ENCODE data around the gene CDH23.

Gene CDH23

GRCh38 chr10:71748671-71749191 lies 352.0 kb downstream of the CDH23 start:
- ATAC-seq, result peak; percentile 19; the same call in 1 of the 3 replicates
- TF ChIP-seq PATZ1 (CRISPR knock-in tag; IDR thresholded peaks at IDR 0.05; ENCODE audit: borderline replicate concordance) (no peak), ESRRG (CRISPR knock-in tag; IDR thresholded peaks at IDR 0.05) (no peak), ZFP30 (CRISPR knock-in tag; IDR thresholded peaks at IDR 0.05) (no peak), ZC3H10 (CRISPR knock-in tag; IDR thresholded peaks at IDR 0.05) (no peak), GLIS3 (CRISPR knock-in tag; IDR thresholded peaks at IDR 0.05) (no peak), SNAI2 (CRISPR knock-in tag; IDR thresholded peaks at IDR 0.05) (no peak), TOX (CRISPR knock-in tag; IDR thresholded peaks at IDR 0.05; ENCODE audit: borderline replicate concordance) (no peak), PPARA (CRISPR knock-in tag; IDR thresholded peaks at IDR 0.05; ENCODE audit: borderline replicate concordance) (no peak), OSR1 (CRISPR knock-in tag; IDR thresholded peaks at IDR 0.05) (no peak), ARNTL (CRISPR knock-in tag; IDR thresholded peaks at IDR 0.05; ENCODE audit: borderline replicate concordance, low read depth) (no peak), BACH2 (CRISPR knock-in tag; IDR thresholded peaks at IDR 0.05; ENCODE audit: borderline replicate concordance) (no peak), ZNF565 (CRISPR knock-in tag; conservative IDR thresholded peaks at IDR 0.05; ENCODE audit: low read depth) (no peak), ZFP3 (CRISPR knock-in tag; IDR thresholded peaks at IDR 0.05) (no peak), TSHZ2 (CRISPR knock-in tag; IDR thresholded peaks at IDR 0.05) (no peak)

GRCh38 chr10:71749396-71749795 lies 352.7 kb downstream of the CDH23 start:
- no peak for TF ChIP-seq CSRNP3 (CRISPR knock-in tag; IDR thresholded peaks at IDR 0.05)
- TF ChIP-seq POU6F1 (CRISPR knock-in tag; IDR thresholded peaks at IDR 0.05; ENCODE audit: borderline replicate concordance, low read depth), result no peak
- TF ChIP-seq ZFP30 (CRISPR knock-in tag; IDR thresholded peaks at IDR 0.05), result no peak
- no peak for TF ChIP-seq ZFP3 (CRISPR knock-in tag; IDR thresholded peaks at IDR 0.05)
- TF ChIP-seq CSDC2 (CRISPR knock-in tag; IDR thresholded peaks at IDR 0.05), result no peak
- no peak for TF ChIP-seq CREB5 (CRISPR knock-in tag; IDR thresholded peaks at IDR 0.05; ENCODE audit: low read depth)
- no peak for TF ChIP-seq GLIS3 (CRISPR knock-in tag; IDR thresholded peaks at IDR 0.05)
- TF ChIP-seq SNAI2 (CRISPR knock-in tag; IDR thresholded peaks at IDR 0.05), result no peak
- TF ChIP-seq ISL1 (CRISPR knock-in tag; IDR thresholded peaks at IDR 0.05), result no peak
- no peak for TF ChIP-seq PATZ1 (CRISPR knock-in tag; IDR thresholded peaks at IDR 0.05; ENCODE audit: borderline replicate concordance)
- no peak for TF ChIP-seq TCF4 (CRISPR knock-in tag; IDR thresholded peaks at IDR 0.05; ENCODE audit: borderline replicate concordance)
- TF ChIP-seq OSR1 (CRISPR knock-in tag; IDR thresholded peaks at IDR 0.05), result no peak
- TF ChIP-seq TSHZ2 (CRISPR knock-in tag; IDR thresholded peaks at IDR 0.05), result no peak
- no peak for ATAC-seq
